Measurements from ENCODE around the gene DMXL2. TPM values are rescaled to one million over a fixed set of nuclear protein-coding genes. Genes with fewer than 3 reads are reported as not detected.
"Not testable (repeated sequence)": the region's sequence is repeated elsewhere in the genome, so short reads cannot be mapped to it uniquely, and the experiment has no call there.

Gene DMXL2
- total and polyA plus RNA-seq, 9 of the 15 experiments (the other 6 are each of a cell fraction or from before 2014, with no cell fraction given), result 9.3 to 57.7 (median 30.7) TPM

GRCh38 chr15:51603462-51603948, 19.1 kb downstream of the DMXL2 start (continued):
- TF ChIP-seq USF2 (CRISPR knock-in tag; IDR thresholded peaks at IDR 0.05) (peak; percentile 59), LARP7 (IDR thresholded peaks at IDR 0.05) (peak; percentile 89), BHLHE40 (IDR thresholded peaks at IDR 0.05; ENCODE audit: low read length) (peak; percentile 68), ZNF584 (CRISPR knock-in tag; IDR thresholded peaks at IDR 0.05; ENCODE audit: low read depth) (peak; percentile 30; the same call in 1 of the 2 replicates), ZNF592 (IDR thresholded peaks at IDR 0.05) (peak; percentile 44; the same call in 1 of the 2 replicates), EHMT2 (IDR thresholded peaks at IDR 0.05) (peak; percentile 75), BCOR (IDR thresholded peaks at IDR 0.05) (0 out of 2 replicates have a peak, but pooled peaks have one; percentile 15), ATF3 (IDR thresholded peaks at IDR 0.05) (peak; percentile 83), ATF3 (CRISPR knock-in tag; conservative IDR thresholded peaks at IDR 0.05) (0 out of 2 replicates have a peak, but pooled peaks have one; percentile 48), HLTF (IDR thresholded peaks at IDR 0.05) (0 out of 2 replicates have a peak, but pooled peaks have one; percentile 25), PBX2 (tag; conservative IDR thresholded peaks at IDR 0.05; ENCODE audit: low read depth) (peak; percentile 42; the same call in 1 of the 2 replicates), TRIM24 (IDR thresholded peaks at IDR 0.05) (peak; percentile 49 to 75; a peak in 3 of 4 replicates), AFF1 (IDR thresholded peaks at IDR 0.05; ENCODE audit: low read depth in 1 of 2, partially characterized antibody in 2 of 2) (peak; percentile 62 to 89)
- TF ChIP-seq PBX2 (CRISPR knock-in tag; IDR thresholded peaks at IDR 0.05; ENCODE audit: low read depth), result not testable (repeated sequence)
